WERI-Rb-1 (cell line): Measurements from ENCODE around the gene DYNC1LI1.

Experiments
- DNase-seq: peaks from one replicate; pipeline ENCODE4 v3.0.0-alpha.2; 2020
- H3K27ac ChIP-seq: fragments of 250-450 bp; sonication (Bioruptor Pico); 2 replicates; pipeline ENCODE4 v1.5.1; 2020; ENCODE audit warnings: mild to moderate bottlenecking, moderate library complexity
- H3K27me3 ChIP-seq: fragments of 250-450 bp; sonication (Bioruptor Pico); 2 replicates; pipeline ENCODE4 v1.5.1; 2021; ENCODE audit warnings: mild to moderate bottlenecking, low read depth, moderate library complexity; ENCODE audit not compliant: insufficient read depth, severe bottlenecking
- H3K36me3 ChIP-seq: fragments of 250-450 bp; sonication (Bioruptor Pico); 2 replicates; pipeline ENCODE4 v1.5.1; 2020; ENCODE audit warnings: mild to moderate bottlenecking, moderate library complexity
- H3K4me3 ChIP-seq: 2 replicates; pipeline ENCODE4 v1.5.1; 2011; ENCODE audit warnings: low read depth, mild to moderate bottlenecking, control low read depth, low read length
- H3K9me3 ChIP-seq: fragments of 250-450 bp; sonication (Bioruptor Pico); 2 replicates; pipeline ENCODE4 v1.5.1; 2021; ENCODE audit warnings: mild to moderate bottlenecking, moderate library complexity; ENCODE audit not compliant: severe bottlenecking
- TF ChIP-seq, protein P1 (sequence below): IDR thresholded peaks from 2 replicates; pipeline ENCODE4 v1.5.1; 2011; ENCODE audit warnings: low read depth, mild to moderate bottlenecking, control low read depth, inconsistent platforms, low read length

DYNC1LI1 gene

DNA sequence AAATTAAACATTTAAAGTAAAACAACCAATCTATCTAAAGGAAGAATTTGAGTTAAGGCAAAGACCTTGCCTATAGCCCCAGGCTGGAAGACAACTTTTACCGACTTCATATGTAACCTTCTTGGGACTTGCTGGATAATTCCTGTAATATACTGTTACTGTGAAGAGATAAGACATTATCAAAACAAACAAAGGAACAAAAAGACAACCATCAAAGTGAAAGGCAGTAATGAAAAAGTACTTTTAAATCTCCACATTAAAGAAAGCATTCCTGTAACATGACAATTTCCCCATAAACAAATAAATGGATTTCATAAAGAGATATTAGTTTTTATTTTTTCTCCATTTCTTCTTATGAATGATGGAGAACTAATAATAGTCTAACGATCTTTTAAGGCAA, 70.4 kb downstream of the DYNC1LI1 start:
- no peaks in the 10 kb centered on the region for H3K27me3 ChIP-seq
- H3K9me3 ChIP-seq: no peaks in the 10 kb centered on the region
- H3K36me3 ChIP-seq: peaks cover 3% of the 10 kb centered on the region; the same call in 1 of the 2 replicates
- TF ChIP-seq, protein P1, sequence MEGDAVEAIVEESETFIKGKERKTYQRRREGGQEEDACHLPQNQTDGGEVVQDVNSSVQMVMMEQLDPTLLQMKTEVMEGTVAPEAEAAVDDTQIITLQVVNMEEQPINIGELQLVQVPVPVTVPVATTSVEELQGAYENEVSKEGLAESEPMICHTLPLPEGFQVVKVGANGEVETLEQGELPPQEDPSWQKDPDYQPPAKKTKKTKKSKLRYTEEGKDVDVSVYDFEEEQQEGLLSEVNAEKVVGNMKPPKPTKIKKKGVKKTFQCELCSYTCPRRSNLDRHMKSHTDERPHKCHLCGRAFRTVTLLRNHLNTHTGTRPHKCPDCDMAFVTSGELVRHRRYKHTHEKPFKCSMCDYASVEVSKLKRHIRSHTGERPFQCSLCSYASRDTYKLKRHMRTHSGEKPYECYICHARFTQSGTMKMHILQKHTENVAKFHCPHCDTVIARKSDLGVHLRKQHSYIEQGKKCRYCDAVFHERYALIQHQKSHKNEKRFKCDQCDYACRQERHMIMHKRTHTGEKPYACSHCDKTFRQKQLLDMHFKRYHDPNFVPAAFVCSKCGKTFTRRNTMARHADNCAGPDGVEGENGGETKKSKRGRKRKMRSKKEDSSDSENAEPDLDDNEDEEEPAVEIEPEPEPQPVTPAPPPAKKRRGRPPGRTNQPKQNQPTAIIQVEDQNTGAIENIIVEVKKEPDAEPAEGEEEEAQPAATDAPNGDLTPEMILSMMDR: no peak
- no peak overlapping the region for H3K4me3 ChIP-seq
- DNase-seq: no peak
- H3K27ac ChIP-seq: no peak overlapping the region

DNA sequence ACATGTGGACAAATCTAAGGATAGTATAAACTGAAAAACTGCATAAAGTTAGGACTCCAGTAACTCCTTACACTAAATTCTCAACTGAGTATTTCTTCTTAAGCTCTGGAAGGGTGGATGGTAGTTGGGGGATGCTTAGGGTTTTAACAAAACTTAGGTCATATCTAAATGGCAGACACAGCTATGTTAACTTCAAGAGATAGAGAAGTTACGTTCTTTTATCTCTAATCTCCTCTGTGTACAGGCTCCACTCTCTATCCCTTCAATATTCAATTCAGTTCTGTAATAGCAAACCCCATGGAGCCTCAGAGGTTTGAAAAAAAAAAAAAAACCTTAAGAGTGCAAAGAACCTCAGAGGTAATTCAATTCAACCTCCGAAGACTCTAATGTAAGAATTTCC, 71.1 kb downstream of the DYNC1LI1 start:
- no peak overlapping the region for H3K4me3 ChIP-seq
- peaks cover 3% of the 10 kb centered on the region; the same call in 1 of the 2 replicates for H3K36me3 ChIP-seq
- H3K9me3 ChIP-seq: no peaks in the 10 kb centered on the region
- TF ChIP-seq, protein P1: no peak
- no peak for DNase-seq
- H3K27ac ChIP-seq: no peak overlapping the region
- no peaks in the 10 kb centered on the region for H3K27me3 ChIP-seq

DNA sequence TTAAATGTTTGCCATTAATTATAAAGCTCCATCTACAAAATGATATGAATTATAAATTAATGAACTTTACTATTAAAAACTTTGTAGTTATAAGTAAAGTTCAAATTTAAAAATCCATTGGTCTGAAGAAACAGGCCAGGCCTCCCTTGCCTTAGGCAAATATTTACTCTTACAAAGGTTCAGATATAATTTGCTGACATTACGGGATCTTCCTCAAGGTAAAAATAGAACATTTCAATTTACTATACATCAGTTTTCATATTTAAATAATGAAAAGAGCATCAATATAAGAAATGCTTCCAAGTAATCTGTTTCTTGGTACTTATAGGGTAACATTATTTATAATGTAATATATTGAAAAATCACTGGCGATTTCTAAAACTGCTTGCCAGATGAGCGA, 71.7 kb downstream of the DYNC1LI1 start:
- H3K4me3 ChIP-seq: no peak overlapping the region
- DNase-seq: no peak
- H3K36me3 ChIP-seq: peaks cover 3% of the 10 kb centered on the region; the same call in 1 of the 2 replicates
- no peaks in the 10 kb centered on the region for H3K27me3 ChIP-seq
- H3K27ac ChIP-seq: no peak overlapping the region
- no peaks in the 10 kb centered on the region for H3K9me3 ChIP-seq
- TF ChIP-seq, protein P1: no peak

DNA sequence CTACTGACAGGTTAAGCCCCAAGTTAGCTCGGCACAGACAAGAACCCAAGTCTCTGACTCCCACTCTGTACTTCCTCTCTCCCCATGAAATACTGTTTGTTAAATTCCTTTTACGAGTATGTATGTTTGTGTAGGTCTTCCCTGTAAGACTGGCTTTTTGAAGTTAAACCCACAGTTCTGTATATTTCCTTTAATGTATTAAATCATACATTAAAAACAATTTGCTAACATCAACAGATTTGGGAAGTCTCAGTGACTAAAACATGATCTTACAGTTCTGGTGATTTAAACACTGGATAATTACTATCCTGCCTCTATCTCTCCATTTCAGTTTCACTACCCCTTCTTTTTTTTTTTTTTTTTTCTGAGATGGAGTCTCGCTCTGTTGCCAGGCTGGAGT, 72.4 kb downstream of the DYNC1LI1 start:
- TF ChIP-seq, protein P1: no peak
- no peak for DNase-seq
- H3K27me3 ChIP-seq: no peaks in the 10 kb centered on the region
- H3K27ac ChIP-seq: no peak overlapping the region
- no peaks in the 10 kb centered on the region for H3K9me3 ChIP-seq
- peaks cover 3% of the 10 kb centered on the region; the same call in 1 of the 2 replicates for H3K36me3 ChIP-seq
- no peak overlapping the region for H3K4me3 ChIP-seq

DNA sequence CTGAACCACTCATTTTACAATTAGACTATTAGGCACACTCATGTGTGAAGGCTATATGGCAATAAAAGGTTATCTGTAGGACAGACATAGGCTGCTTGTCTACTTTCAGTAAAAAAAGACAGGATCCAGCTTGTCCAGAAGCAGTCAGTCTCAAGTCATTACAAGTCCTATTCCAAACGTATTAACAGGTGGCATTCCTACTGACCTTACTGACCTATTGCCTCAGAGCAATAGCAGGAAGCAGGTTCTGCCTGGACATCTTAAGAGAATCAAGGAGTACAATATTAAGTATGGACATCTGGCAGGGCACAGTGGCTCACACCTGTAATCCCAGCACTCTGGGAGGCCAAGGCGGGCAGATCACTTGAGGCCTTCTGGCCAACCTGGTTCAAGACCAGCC, 75.0 kb downstream of the DYNC1LI1 start:
- TF ChIP-seq, protein P1: no peak
- no peaks in the 10 kb centered on the region for H3K9me3 ChIP-seq
- DNase-seq: no peak
- no peak overlapping the region for H3K27ac ChIP-seq
- no peaks in the 10 kb centered on the region for H3K27me3 ChIP-seq
- no peaks in the 10 kb centered on the region for H3K36me3 ChIP-seq
- no peak overlapping the region for H3K4me3 ChIP-seq

DNA sequence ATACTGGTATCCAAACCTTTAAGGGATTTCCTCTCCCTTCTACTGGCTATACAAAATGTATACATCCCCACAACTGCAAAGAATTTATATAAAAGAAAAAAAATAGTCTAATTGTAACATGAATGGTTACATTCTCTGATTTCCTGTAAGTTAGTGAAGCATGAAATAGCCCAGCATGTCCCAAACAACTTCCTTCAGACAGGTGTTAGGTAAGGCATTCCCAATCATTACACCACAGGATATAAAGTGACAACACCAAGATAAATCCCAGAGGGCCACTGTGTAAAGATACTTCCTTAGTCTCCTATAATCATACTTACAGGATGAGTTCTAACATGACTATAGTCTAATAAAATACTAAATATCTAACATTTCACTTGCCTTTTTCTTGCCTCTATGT, 75.6 kb downstream of the DYNC1LI1 start:
- H3K9me3 ChIP-seq: no peaks in the 10 kb centered on the region
- H3K27ac ChIP-seq: no peak overlapping the region
- no peak for DNase-seq
- H3K36me3 ChIP-seq: no peaks in the 10 kb centered on the region
- no peak overlapping the region for H3K4me3 ChIP-seq
- H3K27me3 ChIP-seq: no peaks in the 10 kb centered on the region
- TF ChIP-seq, protein P1: no peak
